Psoas muscle (tissue), 8 donors: ENCODE data around the gene CHRM2. TPM values are rescaled to one million over a fixed set of nuclear protein-coding genes. Genes with fewer than 3 reads are reported as not detected.

Experiments used
- ATAC-seq, 4 donors: fragments of 200-7000 bp; cut with Tn5 transposase; one replicate each; pipeline ENCODE4 v1.9.1; 2020; ENCODE audit warnings: moderate library complexity in 3 of 4, mild to moderate bottlenecking in 2 of 4
- DNase-seq, 2 donors: peaks; one replicate each; pipeline ENCODE4 v3.0.0-alpha.2; 2020
- H3K27ac ChIP-seq: fragments of 200-600 bp; one replicate; pipeline ENCODE4 v1.8.0; 2022
- H3K27me3 ChIP-seq, 3 donors: fragments of 200-600 bp in 1 of 3; one replicate each; pipeline versions ENCODE4 v1.6.1 to v1.8.0; 2013 to 2022; ENCODE audit warnings: low read length in 2 of 3, mild to moderate bottlenecking in 2 of 3, moderate library complexity in 1 of 3; ENCODE audit not compliant: insufficient read depth in 3 of 3
- H3K36me3 ChIP-seq, 2 donors: fragments of 200-600 bp in 1 of 2; one replicate each; pipeline versions ENCODE4 v1.6.1 to v1.8.0; 2013 to 2022; ENCODE audit warnings: low read depth in 1 of 2, mild to moderate bottlenecking in 1 of 2, moderate library complexity in 1 of 2; ENCODE audit not compliant: insufficient read depth in 1 of 2
- H3K4me1 ChIP-seq: fragments of 200-600 bp; one replicate; pipeline ENCODE4 v1.8.0; 2022
- H3K4me3 ChIP-seq: fragments of 200-600 bp; one replicate; pipeline ENCODE4 v1.8.0; 2022; ENCODE audit warnings: mild to moderate bottlenecking
- H3K9me3 ChIP-seq: fragments of 200-600 bp; one replicate; pipeline ENCODE4 v1.8.0; 2022
- CTCF ChIP-seq: fragments of 200-600 bp; IDR thresholded peaks from one replicate; pipeline ENCODE4 v1.8.0; 2022; ENCODE audit warnings: antibody characterized with exemption
- WGBS, 3 donors: extraction: QIAGEN DNeasy Blood & Tissue Kit; methylation state at CpG; one replicate each; pipeline versions ENCODE4 v1.1.6 to v1.1.7; 2013; 5-methylcytosine and 5-hydroxymethylcytosine counted together
- intact Hi-C, 2 donors: fragments of 100-400 bp; cut with DNase I; formaldehyde crosslinking; loops; one replicate each; pipeline versions ENCODE4 v1.11.0 to v1.14.2; 2022
- polyA plus RNA-seq, 3 donors: library from polyadenylated mRNA; stranded (reverse); fragments of 200-250 nt; gene quantifications; one replicate each; pipeline ENCODE4 v1.2.3, GENCODE V29; 2013
- total RNA-seq, 4 donors: library from RNA; stranded (reverse); fragmentation: NEBNext Ultra II Directional in 2 of 4; extraction: Animal tissue kit (Norgen Biotek cat#: 25700) in 2 of 4; gene quantifications; one replicate each; pipeline versions ENCODE4 v1.2.1 to v1.2.4, GENCODE V29; 2021 to 2023
- donor health status: healthy with polysubstance abuse.
- donor health status: DM: no; HTN: no; CAD: no; lungs with moderate emphysema.
- donor health status: Bipolar disorder and iron deficiency.
- donor health status: healthy.
- donor health status: DM: yes; HTN: yes; CAD: no.
- donor health status: DM: no; HTN: no; CAD: no.
- donor health status: DM: no; HTN: no; CAD: no.
- donor health status: DM: yes; HTN: yes; CAD: no.

The CHRM2 gene
- total and polyA plus RNA-seq, 7 donors = not detected

GRCh38 chr7:137006293-137006692 is 137.8 kb downstream of the CHRM2 start:
- H3K4me3 ChIP-seq = no peak overlapping the region
- intact Hi-C loops = no loop called here
- DNase-seq (no peak), ATAC-seq (no peak)
- H3K4me1 ChIP-seq = no peaks in the 10 kb centered on the region
- 43 to 57% (median 50%) methylated on average over 1 of the region's 1 CpG for WGBS, 3 donors
- TF ChIP-seq CTCF = no peak
- no peak overlapping the region for H3K27ac ChIP-seq
- no peaks in the 10 kb centered on the region for H3K36me3 ChIP-seq
- no peaks in the 10 kb centered on the region for H3K9me3 ChIP-seq
- no peaks in the 10 kb centered on the region for H3K27me3 ChIP-seq

- Histone ChIP-seq H3K27me3 (no peaks in the 10 kb centered on the region), H3K27ac (no peak overlapping the region), H3K4me3 (no peak overlapping the region), H3K36me3 (no peaks in the 10 kb centered on the region), H3K9me3 (no peaks in the 10 kb centered on the region), H3K4me1 (no peaks in the 10 kb centered on the region)
- 57 to 75% (median 62%) methylated on average over 3 of the region's 3 CpGs for WGBS, 3 donors
- TF ChIP-seq CTCF = no peak
- no peak for DNase-seq
- intact Hi-C loops = no loop called here
- no peak for ATAC-seq
Measured at GRCh38 chr7:137007001-137007694, 138.7 kb downstream of the CHRM2 start.

DNA sequence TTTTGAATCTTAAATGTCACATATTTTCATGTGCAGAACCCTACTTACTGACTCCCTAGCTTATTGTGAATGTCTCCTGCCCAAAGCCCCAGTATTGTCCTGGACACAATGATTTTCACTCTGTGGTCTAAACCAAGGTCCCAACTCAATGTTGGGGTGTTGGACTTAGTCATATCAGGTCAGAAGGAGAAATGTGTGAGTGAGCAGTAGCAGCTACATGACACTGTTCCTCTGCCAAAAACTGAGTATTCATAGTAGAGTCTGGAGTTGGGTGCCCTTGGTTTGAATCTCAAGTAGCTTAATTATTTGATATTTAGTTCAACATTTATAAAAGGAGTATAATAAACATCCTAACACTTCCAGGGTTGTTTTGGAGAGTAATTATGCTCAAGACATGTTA is 141.0 kb downstream of the CHRM2 start:
- no peak for ATAC-seq
- no peak for DNase-seq
- Histone ChIP-seq H3K4me3 (no peak overlapping the region), H3K36me3 (no peaks in the 10 kb centered on the region), H3K27me3 (no peaks in the 10 kb centered on the region), H3K9me3 (no peaks in the 10 kb centered on the region), H3K4me1 (no peaks in the 10 kb centered on the region), H3K27ac (no peak overlapping the region)
- intact Hi-C loops = no loop called here
- TF ChIP-seq CTCF = no peak

GRCh38 chr7:137015015-137015414 is 146.6 kb downstream of the CHRM2 start:
- H3K27me3 ChIP-seq = no peaks in the 10 kb centered on the region
- H3K9me3 ChIP-seq = no peaks in the 10 kb centered on the region
- H3K4me1 ChIP-seq = no peaks in the 10 kb centered on the region
- ATAC-seq (no peak), DNase-seq (no peak)
- no peak overlapping the region for H3K27ac ChIP-seq
- 89 to 96% (median 92%) methylated on average over 3 of the region's 3 CpGs for WGBS, 3 donors
- no peak for TF ChIP-seq CTCF
- intact Hi-C loops = no loop called here
- H3K36me3 ChIP-seq = no peaks in the 10 kb centered on the region
- no peak overlapping the region for H3K4me3 ChIP-seq

- DNase-seq (no peak), ATAC-seq (no peak)
- TF ChIP-seq CTCF = no peak
- Histone ChIP-seq H3K27me3 (no peaks in the 10 kb centered on the region), H3K9me3 (no peaks in the 10 kb centered on the region), H3K36me3 (no peaks in the 10 kb centered on the region), H3K4me3 (no peak overlapping the region), H3K4me1 (no peaks in the 10 kb centered on the region), H3K27ac (no peak overlapping the region)
- WGBS, 3 donors = 41 to 69% (median 61%) methylated on average over 1 of the region's 1 CpG
- intact Hi-C loops = no loop called here
Measured at GRCh38 chr7:137017221-137017620, 148.8 kb downstream of the CHRM2 start.
